Cardiac muscle cell (in vitro differentiated cells and primary cell): Measurements from ENCODE around the gene BCKDHA. TPM values are rescaled to one million over a fixed set of nuclear protein-coding genes. Genes with fewer than 3 reads are reported as not detected.

Experiments
- DNase-seq, 2 donors: peaks; one replicate each; pipeline versions ENCODE4 v3.0.0 to v3.0.0-alpha.2; 2010 to 2017; ENCODE audit warnings: low read depth in 1 of 2, low spot score in 1 of 2
- H3K27ac ChIP-seq: fragments of 200-600 bp; sonication (generic); 2 replicates; pipeline ENCODE4 v1.5.1; 2016
- H3K27me3 ChIP-seq: fragments of 200-600 bp; sonication (generic); 2 replicates; pipeline ENCODE4 v1.6.0; 2016; ENCODE audit warnings: control low read depth
- H3K36me3 ChIP-seq: fragments of 200-600 bp; sonication (generic); 2 replicates; pipeline ENCODE4 v1.5.1; 2016; ENCODE audit warnings: control low read depth
- H3K4me1 ChIP-seq: fragments of 200-600 bp; sonication (generic); 2 replicates; pipeline ENCODE4 v1.8.1; 2017; ENCODE audit warnings: low read depth, mild to moderate bottlenecking, mixed run types
- H3K4me3 ChIP-seq: fragments of 200-600 bp; sonication (generic); 2 replicates; pipeline ENCODE4 v1.5.1; 2016; ENCODE audit warnings: mild to moderate bottlenecking
- H3K9me3 ChIP-seq: fragments of 200-600 bp; sonication (generic); 2 replicates; pipeline ENCODE4 v1.5.1; 2017; ENCODE audit warnings: low read depth, mild to moderate bottlenecking, control low read depth
- polyA plus RNA-seq: library from polyadenylated mRNA; unstranded; fragments of >200 nt; fragmentation: Nextera tagmentation; extraction: Ambion mirVana; gene quantifications from 2 replicates; pipeline ENCODE4 v1.2.1, GENCODE V29; 2016
- total RNA-seq: library from RNA; depleted of rRNA; stranded (reverse); fragments of >200 nt; gene quantifications from 2 replicates; pipeline ENCODE4 v1.2.3, GENCODE V29; 2016
- TF ChIP-seq, protein P1 (sequence below): IDR thresholded peaks from 2 replicates; pipeline ENCODE4 v1.5.1; 2012; ENCODE audit warnings: low read depth, mild to moderate bottlenecking, low read length

The BCKDHA gene
- total and polyA plus RNA-seq, 2 experiments from 2014 or later: 151 to 166 TPM

DNA sequence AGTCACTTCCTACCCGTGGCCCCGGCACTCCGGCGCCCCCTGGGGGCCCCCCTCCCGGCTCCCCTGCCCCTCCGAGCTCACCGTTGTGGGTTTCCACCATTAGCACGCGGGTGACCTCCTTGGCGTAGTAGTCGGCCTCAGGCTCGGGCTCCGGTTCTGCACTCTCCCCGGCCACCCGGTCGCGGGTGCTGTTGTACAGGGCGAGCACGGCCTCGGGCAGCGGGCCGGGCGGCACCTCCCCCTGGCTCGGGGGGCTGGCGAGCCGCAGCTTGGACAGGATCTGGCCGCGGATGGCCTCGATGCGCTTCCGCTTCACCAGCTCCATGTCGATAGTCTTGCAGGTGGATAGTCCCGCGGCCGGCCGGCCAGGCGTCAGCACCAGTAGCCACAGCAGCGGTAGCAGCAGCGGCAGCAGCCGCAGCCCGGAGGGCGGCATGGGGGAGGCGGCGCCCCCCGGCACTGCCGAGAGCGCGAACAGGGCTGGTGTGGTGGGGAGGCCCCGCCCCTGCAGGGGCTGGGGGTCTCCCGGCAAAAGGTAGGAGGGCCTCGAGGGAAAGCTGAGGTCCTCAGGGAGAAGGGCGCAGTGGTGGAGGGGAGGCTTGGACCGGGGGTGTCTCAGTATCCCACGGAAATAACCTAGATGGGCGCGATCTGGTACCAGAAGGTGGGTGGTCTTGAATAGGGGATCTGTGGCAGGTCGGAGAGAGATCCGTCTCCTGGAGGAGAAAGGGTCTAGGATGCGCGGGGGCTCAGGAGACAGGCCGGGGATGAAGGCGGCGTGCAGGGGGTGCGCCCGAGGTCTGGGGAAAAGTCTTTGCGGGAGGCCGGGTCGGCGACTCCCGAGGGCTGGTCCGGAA, 44.8 kb upstream of the BCKDHA start:
- H3K27ac ChIP-seq: no peak overlapping the region

DNA sequence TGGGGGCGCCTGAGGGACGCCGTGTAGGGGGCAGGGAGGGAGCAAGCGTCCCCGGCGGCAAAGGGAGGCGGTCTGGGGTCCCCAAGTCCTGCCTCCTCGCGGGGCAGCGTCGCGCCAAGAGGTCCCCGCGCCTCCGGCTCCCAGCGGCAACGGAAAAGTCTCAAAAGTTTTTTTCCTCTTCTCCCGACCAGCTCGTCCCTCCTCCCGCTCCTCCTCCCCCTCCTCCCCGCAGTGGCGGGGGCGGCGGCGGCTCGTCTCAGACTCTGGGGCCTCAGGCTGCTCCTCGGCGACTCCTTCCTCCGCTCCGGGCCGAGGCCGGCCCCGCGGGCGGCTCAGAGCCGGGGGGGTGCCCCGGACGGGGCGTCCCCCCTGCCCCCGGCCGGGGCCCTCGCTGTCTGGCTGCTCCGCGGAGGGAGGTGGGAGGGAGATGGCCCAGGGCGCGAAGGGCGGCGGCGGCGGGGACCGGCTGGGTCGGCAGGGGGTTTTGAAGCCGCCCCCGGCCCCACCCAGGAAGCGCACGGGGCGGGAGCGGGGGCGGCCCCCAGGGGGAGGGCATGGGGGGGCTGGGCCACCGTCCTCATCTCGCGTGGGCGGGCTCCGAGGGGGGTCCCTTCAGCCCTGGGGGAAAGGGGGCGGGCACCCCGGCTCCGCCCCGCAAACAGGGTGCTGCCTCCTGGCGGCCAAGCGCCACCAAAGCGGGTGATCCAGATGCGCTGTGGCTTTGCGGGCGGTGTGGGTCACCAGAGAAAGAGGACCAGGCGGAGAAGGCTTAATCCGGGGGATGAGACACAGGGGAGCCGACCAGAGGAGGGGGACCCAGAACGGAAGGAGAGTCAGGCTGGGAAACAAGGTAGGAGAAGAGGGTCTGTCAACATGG, 43.9 kb upstream of the BCKDHA start, which contains the start of gene TGFB1:
TGFB1 (minus strand) TSS at position 457 of the 877 bp plus-strand sequence. CDS start 878 bp downstream, outside the sequence.
- TF ChIP-seq, protein P1, sequence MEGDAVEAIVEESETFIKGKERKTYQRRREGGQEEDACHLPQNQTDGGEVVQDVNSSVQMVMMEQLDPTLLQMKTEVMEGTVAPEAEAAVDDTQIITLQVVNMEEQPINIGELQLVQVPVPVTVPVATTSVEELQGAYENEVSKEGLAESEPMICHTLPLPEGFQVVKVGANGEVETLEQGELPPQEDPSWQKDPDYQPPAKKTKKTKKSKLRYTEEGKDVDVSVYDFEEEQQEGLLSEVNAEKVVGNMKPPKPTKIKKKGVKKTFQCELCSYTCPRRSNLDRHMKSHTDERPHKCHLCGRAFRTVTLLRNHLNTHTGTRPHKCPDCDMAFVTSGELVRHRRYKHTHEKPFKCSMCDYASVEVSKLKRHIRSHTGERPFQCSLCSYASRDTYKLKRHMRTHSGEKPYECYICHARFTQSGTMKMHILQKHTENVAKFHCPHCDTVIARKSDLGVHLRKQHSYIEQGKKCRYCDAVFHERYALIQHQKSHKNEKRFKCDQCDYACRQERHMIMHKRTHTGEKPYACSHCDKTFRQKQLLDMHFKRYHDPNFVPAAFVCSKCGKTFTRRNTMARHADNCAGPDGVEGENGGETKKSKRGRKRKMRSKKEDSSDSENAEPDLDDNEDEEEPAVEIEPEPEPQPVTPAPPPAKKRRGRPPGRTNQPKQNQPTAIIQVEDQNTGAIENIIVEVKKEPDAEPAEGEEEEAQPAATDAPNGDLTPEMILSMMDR: peak; percentile 88
- Histone ChIP-seq H3K27me3 (no peaks in the 10 kb centered on the region), H3K36me3 (no peaks in the 10 kb centered on the region), H3K9me3 (no peaks in the 10 kb centered on the region), H3K27ac (no peak within 1 kb of the TSS), H3K4me3 (peak within 1 kb of the TSS; percentile 68), H3K4me1 (no peaks in the 10 kb centered on the region)
- peak; percentile 77 to 95 for DNase-seq

More for the DNA sequence above, 44.8 kb upstream of the BCKDHA start:
- no peaks in the 10 kb centered on the region for H3K9me3 ChIP-seq
- no peaks in the 10 kb centered on the region for H3K4me1 ChIP-seq
- H3K36me3 ChIP-seq: no peaks in the 10 kb centered on the region
- TF ChIP-seq, protein P1: peak; percentile 58
- peak; percentile 54 to 65 for DNase-seq
- H3K4me3 ChIP-seq: peak overlapping the region; percentile 68
- H3K27me3 ChIP-seq: no peaks in the 10 kb centered on the region

DNA sequence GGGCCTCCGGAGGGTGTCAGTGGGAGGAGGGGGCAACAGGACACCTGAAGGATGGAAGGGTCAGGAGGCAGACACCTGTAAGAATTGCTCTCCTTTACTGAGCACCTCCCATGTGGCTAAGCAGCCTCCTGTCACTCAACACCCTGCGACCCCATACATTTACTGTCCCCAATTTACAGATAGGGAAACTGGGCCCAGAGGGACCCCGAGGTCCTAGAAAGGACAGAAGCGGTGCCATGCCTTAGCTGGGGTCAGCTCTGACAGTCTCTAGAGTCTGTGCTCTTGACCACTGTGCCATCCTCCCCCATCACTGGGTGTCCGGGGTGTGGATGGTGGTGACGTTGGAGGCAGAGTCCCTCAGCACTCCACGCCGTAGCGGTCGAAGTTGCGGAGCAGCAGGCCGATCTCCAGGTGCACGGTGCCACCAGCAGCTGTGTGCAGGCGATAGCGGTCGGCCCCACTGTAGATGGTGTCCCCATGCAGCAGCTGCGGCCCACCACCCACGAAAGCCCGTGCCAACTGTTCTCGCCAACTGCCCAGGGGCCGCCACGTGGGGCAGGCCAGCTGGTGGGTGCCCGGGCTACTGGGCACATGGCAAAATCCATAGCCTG, 43.2 kb upstream of the BCKDHA start:
- H3K27me3 ChIP-seq: no peaks in the 10 kb centered on the region
- H3K4me3 ChIP-seq: peak overlapping the region; percentile 68
- TF ChIP-seq, protein P1: no peak
- H3K27ac ChIP-seq: no peak overlapping the region
- H3K4me1 ChIP-seq: no peaks in the 10 kb centered on the region
- no peak for DNase-seq
- H3K9me3 ChIP-seq: no peaks in the 10 kb centered on the region
- no peaks in the 10 kb centered on the region for H3K36me3 ChIP-seq

DNA sequence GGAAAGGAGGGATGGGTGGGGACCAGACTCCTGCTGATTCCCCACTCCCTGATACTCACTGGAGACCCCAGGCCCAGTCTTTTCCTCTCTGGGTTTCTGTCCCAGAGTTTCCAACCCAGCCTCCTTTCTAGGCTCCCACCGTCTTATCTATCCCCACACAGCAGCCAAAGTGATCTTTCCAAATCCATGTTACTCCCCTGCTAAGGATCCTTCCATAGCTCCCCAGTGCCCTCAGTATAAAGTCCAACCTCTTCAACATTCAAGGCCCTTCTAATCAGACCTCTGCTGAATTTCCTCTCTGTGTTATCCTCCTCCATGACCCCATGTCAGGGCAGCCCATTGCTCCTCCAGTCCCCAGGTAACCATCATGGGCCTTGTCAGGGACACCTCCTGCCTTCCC, 42.6 kb upstream of the BCKDHA start:
- Histone ChIP-seq H3K4me3 (no peak overlapping the region), H3K27me3 (no peaks in the 10 kb centered on the region), H3K4me1 (no peaks in the 10 kb centered on the region), H3K27ac (no peak overlapping the region), H3K9me3 (no peaks in the 10 kb centered on the region), H3K36me3 (no peaks in the 10 kb centered on the region)
- TF ChIP-seq, protein P1: no peak
- DNase-seq: no peak

DNA sequence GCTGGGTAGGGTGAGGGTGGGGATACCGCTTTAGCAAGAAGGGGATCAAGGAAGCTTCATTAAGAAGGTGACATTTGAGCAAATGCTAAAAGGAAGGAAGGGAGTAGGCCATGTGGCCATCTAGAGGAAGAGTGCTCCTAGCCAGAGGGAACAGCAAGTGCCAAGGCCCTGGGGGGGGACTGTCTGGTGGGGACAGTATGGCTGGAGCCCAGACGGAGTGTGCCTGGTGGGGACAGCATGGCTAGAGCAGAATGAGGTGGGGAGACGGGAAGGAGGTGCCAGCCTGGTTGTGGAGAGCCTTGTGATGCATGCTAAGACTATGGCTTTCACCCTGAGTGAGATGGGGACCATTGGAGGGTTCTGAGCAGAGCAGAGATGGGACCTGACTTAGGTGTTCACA, 41.8 kb upstream of the BCKDHA start:
- no peaks in the 10 kb centered on the region for H3K9me3 ChIP-seq
- no peaks in the 10 kb centered on the region for H3K36me3 ChIP-seq
- no peak for DNase-seq
- H3K27ac ChIP-seq: no peak overlapping the region
- H3K4me1 ChIP-seq: no peaks in the 10 kb centered on the region
- H3K4me3 ChIP-seq: no peak overlapping the region
- TF ChIP-seq, protein P1: no peak
- no peaks in the 10 kb centered on the region for H3K27me3 ChIP-seq
